Left forelimb (tissue), 1 donor: ENCODE results near the gene GPR32.
A peak's percentile ranks its signal among the peaks of the same experiment; 100 is the strongest.
"Not testable (repeated sequence)": the region's sequence is repeated elsewhere in the genome, so short reads cannot be mapped to it uniquely, and the experiment has no call there.

Experiments
- DNase-seq: peaks from one replicate; pipeline ENCODE4 v3.0.0-alpha.2; 2018; ENCODE audit warnings: low spot score

Gene GPR32

DNA sequence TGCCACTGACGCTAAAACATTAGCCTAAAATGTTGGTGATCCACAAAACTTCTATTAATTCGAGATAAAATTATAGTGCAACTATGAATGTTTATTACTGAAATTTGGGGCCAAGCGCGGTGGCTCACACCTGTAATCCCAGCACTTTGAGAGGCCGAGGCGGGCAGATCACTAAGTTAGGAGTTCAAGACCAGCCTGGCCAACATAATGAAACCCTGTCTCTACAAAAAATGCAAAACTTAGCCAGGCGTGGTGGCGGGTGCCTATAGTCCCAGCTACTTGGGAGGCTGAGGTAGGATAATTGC lies 13.5 kb downstream of the GPR32 start:
- not testable (repeated sequence) for DNase-seq

- DNase-seq, result no peak
Measured at GRCh38 chr19:50784710-50785109, 14.4 kb downstream of the GPR32 start.

DNA sequence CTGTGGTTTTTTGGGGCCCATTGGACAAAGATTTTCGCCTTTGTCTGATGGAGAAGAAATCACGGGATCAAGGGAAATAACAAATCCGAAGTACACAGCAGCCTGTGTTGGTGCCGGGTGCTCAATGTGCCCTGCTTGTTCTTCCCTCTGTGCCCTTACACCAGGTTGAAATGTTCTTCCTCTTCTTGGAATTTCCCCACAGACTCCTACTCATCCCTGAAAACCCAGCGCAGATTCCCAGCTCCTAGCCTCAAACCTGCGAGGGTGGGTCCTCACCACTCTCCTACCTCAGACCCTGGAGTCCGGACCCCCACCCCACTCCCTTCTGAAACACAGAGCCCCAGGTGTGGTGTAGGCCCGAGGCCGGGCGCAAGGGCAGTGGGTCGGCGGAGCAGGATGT lies 15.1 kb downstream of the GPR32 start:
- DNase-seq, result no peak

DNA sequence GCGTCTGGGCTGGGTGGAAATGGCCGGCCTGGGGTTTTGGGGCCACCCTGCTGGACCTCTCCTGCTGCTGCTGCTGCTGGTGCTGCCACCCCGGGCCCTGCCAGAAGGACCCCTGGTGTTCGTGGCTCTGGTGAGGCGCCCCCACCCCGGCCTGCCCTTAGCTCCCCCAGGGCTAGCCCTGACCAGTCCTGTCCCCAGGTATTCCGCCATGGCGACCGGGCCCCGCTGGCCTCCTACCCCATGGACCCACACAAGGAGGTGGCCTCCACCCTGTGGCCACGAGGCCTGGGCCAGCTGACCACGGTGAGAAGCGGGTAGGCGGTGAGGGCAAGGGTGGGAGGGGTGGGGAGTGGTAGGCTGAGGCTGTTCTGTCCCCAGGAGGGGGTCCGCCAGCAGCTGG lies 20.1 kb downstream of the GPR32 start, which contains the start of gene ACP4:
Gene ACP4, plus strand, starts transcription at position 20 of the 400 bp plus-strand sequence. Its CDS starts 0 bp downstream, at position 20.
- no peak for DNase-seq

- DNase-seq, result no peak
Measured at GRCh38 chr19:50790922-50791467, 20.7 kb downstream of the GPR32 start.

DNA sequence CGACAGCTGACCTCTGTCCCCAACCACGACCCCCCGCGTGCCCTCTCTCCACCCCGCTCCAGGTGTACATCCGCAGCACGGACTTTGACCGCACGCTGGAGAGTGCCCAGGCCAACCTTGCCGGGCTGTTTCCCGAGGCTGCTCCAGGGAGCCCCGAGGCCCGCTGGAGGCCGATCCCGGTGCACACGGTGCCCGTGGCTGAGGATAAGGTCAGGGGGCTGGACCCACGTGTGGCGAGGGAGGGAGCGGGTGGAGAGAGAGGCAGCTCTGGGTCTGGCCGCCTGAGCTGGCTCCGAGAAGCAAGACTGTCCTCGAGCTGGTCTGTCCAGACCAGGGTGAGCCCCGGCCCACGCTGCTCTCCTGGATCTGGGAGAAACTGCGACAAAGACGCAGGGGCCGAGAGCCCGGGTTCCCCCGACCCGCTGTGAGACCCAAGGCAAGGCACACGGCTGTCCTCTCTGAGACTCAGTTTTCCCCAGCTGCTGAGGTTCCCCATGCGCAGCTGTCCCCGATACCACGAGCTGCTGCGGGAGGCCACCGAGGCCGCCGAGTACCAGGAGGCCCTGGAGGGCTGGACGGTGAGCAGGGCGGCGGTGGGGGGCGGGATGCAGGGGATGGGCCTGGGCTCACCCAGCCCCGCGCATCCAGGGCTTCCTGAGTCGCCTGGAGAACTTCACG lies 21.5 kb downstream of the GPR32 start:
- no peak for DNase-seq

DNA sequence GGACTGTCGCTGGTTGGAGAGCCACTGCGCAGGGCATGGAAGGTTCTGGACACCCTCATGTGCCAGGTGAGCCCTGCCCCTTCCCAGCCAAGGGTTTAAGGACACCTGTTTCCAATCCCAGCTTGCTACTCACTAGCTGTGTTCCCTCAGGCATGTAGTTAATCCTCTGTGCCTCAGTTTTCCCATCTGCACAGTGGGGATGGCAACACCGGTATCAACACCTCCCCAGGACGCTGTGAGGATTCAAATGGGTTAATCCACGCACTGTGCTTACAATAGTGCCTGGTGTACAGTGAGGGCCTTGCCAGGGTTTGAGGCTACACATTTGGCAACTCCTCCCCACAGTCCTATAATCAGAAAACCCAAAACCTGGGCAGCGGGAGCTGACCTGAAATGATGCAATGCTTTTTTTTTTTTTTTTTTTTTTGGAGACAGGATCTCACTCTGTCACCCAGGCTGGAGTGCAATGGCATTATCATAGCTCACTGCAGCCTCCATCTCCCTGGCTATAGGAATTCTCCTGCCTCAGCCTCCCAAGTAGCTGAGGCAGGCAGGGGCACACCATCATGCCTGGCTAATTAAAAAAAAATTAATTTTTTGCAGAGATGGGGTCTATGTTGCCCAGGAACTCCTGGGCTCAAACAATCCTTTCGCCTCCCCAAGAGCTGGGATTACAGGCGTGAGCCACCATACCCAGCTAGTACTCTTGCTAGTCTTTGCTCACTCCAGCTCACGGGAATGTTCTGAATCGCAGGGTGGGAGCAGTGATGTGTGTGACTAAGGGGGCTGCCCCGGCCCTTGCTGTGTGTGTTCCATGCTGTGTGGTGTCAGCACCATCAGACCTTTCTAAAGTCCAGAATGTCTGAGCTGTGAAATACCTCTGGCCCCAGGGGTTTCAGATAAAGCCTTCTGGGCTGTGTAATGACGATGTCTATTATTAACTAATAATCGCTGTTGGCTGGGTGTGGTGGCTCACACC lies 22.3 kb downstream of the GPR32 start:
- DNase-seq, result no peak

- DNase-seq, result no peak
Measured at GRCh38 chr19:50793558-50794065, 23.3 kb downstream of the GPR32 start.

GRCh38 chr19:50794074-50794875 lies 24.0 kb downstream of the GPR32 start:
- DNase-seq, result no peak

- no peak for DNase-seq
Measured at GRCh38 chr19:50794876-50795663, 24.8 kb downstream of the GPR32 start.

GRCh38 chr19:50795664-50796073 lies 25.4 kb downstream of the GPR32 start:
- DNase-seq, result no peak

DNA sequence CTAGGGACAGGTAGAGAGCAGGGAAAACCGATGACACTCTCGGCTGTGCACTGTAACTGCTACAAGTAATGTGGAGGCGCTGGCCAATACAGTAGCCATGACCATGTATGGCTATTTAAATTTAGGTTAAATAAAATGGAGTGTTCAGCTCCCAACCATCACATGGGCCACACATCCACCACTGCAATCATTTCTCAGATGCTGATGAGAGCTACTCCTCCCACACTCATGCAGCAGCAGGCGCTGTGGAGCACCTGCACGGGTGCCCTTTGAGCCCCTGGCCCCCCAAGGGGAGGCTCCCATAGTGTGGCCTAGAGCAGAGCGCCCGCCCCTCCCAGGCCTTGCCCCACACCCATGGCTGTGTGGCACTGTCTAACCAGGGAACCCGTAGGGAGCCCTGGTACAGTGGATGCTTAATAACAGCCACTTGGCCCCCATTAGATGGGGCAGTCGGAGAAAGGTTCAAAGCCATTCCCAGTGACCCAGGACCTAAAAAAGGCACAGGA lies 25.9 kb downstream of the GPR32 start:
- DNase-seq, result no peak

DNA sequence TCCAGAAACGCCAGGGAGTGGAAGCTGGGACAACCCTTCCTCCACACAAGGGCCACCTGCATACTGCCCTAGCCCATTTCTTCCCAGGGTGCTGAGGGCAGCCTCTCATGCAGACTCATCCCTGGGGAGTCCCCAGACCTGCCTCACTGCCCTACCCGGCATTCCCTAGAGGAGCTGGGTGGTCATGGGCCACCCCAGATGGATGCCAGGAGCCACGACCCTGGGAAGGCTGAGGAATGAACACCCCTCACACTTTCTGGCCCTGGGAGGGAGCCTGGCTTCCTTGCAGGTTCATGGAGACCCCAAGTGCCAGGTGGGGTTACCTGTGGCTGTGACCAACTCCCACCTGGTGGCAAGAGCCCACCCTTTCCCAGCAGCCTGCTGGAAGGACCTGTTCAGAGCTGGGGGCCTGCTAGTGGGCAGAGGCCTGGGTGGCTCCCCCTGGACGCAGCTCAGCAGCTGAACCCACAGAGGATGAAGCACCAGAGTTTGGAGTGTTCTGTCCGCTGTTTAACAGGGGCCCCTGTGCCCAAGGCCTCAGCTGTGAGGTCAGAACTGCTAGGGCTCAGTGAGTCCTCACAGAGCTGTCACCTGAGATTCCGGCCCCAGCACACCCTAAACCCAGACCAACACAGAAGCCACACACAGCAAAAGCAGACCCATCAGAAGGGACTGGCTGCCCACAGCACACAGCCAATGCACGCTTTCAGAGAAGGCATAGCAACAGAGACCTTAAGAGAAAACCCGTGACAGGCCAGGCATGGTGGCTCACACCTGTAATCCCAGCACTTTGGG lies 26.6 kb downstream of the GPR32 start:
- peak; percentile 42 for DNase-seq

- DNase-seq, result no peak
Measured at GRCh38 chr19:50797429-50797780, 27.1 kb downstream of the GPR32 start.

- DNase-seq, result no peak
Measured at GRCh38 chr19:50797781-50798658, 27.8 kb downstream of the GPR32 start.

DNA sequence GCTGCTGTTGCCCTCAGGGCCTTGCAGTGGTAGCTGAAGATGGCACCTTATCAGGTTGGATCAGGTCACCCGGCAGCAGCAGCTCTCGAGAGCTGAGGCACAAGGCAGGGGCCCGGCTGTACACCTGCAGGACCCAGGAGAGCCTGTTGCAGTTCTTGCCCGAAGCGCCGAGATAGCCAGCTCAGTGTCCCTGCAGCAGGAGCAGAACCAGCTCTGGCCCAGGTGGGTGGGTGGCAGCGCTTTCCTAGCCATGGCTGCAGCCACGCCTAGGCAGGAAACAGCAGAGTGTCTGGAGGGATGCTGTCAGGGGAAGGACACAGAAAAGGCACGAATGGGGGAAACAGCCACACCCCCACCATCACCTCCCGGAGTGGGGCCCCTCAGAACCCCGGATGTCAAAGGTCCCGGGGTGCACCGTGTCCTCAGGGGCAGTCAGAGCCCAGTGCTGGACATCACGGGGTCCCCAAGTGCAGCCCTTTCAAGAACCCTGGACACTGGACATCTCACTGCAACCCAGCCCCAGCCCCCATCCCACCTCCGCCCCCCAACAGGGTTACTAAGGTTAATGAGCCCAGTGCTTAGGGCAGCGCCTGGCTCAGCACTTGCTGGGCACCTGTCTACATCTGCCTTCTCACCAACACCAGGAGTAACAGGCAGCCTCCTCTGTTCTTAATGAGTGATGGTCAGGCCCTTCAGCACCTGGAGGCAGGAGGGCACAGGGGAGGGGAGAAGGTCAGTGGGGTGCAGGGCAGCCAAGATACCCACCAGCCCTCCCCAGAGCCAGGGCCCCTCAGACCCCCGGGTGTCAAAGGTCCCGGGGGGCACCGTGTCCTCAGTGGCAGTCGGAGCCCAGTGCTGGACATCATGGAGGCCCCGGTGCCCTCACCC lies 28.6 kb downstream of the GPR32 start:
- DNase-seq, result no peak

- DNase-seq, result no peak
Measured at GRCh38 chr19:50799547-50799851, 29.2 kb downstream of the GPR32 start.

DNA sequence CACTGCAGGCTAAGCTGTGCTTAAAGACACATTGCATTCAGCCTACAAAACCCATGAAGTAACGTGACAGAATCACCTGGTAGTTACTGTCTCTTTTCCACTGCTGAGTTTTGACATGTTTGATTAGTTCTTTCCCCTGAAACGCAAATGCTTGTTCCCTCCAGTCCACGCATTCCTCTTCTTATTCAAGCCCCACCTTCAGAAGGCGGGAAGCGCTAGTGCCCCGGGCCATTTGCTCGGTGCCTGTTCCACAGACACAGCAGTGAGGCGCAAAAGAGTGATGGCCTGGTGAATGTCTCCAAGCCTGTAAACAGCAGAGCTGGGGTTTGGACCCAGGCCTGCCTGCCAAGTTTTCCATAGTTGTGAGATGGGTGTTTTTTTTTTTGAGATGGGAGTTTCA lies 30.8 kb downstream of the GPR32 start:
- no peak for DNase-seq
